Inferior parietal cortex (tissue), 1 donor: ENCODE data around the gene SVOP.
"Not testable (repeated sequence)": the region's sequence is repeated elsewhere in the genome, so short reads cannot be mapped to it uniquely, and the experiment has no call there.

Experiments
- DNase-seq: peaks from one replicate; pipeline ENCODE4 v3.0.0-alpha.2; 2016; ENCODE audit errors: extremely low spot score

Gene SVOP, protein sequence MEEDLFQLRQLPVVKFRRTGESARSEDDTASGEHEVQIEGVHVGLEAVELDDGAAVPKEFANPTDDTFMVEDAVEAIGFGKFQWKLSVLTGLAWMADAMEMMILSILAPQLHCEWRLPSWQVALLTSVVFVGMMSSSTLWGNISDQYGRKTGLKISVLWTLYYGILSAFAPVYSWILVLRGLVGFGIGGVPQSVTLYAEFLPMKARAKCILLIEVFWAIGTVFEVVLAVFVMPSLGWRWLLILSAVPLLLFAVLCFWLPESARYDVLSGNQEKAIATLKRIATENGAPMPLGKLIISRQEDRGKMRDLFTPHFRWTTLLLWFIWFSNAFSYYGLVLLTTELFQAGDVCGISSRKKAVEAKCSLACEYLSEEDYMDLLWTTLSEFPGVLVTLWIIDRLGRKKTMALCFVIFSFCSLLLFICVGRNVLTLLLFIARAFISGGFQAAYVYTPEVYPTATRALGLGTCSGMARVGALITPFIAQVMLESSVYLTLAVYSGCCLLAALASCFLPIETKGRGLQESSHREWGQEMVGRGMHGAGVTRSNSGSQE

DNA sequence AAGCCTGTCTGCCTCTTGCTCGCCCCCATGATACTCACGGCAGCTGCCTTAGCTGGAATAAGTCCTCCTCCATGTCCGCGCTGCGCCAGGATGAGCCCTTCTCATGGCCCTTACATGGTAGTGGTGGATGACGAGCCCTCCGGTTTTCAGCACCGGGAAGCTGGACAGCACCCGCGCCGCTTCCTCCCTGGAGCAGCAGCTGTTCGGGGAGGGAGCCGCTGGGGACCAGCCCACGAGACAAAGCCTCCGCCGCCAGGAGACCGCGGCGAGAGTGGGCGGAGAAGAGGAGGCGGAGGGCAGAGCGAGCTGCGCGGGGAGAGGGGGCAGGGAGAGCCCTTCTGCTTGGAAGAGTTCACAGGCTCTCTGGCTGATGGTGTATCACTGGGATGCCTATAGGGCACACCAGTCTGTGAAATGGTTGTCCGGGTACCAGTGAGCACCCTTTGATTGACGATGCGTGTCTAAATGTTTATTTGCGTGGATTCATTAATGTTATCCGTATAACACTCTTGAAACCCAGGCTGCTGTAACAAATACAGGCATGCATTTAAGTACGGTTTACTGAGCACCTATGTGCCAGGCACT, at the start of gene SVOP:
Gene SVOP, minus strand, starts transcription at position 273 of the 585 bp plus-strand sequence. Its CDS starts 200 bp downstream, at position 73.
- peak; percentile 80 for DNase-seq

DNA sequence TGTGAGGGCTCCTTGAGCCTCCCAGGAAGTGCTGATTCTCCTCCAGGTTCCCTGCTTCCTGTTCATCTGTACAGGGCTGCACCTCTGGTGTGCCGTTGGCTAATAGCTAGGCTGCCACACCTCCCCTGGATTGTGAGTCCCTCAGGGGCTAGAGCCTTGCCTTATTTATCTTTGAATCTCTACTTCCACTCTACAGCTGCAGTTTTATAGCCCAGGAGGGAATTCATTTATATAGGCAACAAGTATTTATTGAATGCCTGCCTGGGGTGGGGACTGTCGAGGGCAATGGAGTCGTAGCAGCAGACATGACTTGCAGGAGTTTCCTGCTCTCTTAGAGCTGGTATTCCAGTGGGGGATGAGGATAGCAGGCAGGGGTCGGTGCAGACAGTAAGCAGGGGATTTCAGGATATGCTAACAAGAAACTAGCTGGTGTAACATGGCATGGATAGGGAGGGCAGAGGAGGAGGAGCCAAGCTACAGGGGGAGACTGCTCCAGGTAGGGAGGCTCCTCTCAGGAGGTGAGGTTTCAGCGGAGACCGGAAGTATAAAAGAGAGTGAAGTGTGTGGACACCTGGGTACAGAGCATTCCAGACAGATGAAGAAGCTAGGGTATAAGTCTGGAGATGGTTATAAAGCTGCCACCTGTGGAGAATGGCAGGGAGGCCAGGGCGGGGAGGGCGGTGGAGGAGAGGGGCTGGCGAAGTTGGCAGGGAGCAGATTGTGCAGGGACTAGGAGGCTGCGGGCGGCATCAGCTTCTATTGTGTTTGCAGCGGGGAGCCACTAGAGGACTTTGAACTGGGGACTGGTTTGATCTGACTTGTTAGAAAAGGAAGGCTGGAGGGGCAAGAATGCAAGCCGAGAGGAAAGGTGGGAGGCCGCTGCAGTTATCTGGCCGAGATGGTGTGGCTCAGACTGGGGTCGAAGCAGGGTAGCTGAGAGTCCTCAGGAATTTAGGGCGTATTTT, 48.7 kb upstream of the SVOP start:
- no peak for DNase-seq

DNA sequence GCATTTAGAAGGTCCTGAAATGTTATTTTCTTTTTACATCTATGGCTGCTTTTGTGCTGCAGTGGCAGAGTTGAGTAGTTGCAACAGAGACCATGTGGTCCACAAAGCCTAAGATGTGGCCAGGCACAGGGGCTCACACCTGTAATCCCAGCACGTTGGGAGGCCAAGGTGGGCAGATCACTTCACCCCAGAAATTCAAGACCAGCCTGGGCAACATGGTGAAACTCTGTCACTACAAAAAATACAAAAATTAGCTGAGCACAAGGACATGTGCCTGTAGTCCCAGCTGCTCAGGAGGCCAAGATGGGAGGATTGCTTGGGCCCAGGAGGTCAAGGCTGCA, 45.0 kb upstream of the SVOP start:
- DNase-seq, result no peak

DNA sequence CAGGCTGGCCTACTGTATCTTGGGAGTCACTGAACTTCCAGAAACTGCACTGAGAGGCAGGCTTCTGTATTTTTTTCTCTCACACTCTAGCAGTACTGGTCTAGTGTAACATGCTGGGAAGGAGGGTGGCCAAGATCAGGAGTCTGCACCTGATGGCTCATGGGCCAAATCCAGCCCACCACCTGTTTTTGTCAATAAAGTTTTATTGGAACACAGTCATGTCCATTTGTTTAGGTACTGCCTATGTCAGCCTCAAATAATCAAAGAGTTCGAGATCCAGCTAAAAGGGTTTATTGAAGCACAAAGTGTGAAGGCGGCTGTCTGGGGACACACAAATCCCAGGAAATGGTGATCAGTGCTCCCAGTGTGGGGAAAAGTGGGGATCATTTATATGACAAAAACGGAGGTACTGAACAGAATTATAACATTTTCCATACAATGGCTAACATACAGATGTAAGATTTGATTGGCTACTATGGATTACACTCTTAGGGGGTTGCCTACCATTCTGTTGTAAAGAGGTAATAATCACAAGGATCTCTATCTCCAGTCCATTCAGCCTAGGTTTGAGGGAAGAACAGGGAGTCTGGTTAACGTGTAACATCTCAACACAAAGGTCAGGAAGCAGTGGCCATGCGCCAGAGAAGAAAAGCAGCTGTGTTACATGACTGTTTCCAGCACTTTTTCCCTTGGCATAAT, 44.4 kb upstream of the SVOP start:
- DNase-seq, result no peak

DNA sequence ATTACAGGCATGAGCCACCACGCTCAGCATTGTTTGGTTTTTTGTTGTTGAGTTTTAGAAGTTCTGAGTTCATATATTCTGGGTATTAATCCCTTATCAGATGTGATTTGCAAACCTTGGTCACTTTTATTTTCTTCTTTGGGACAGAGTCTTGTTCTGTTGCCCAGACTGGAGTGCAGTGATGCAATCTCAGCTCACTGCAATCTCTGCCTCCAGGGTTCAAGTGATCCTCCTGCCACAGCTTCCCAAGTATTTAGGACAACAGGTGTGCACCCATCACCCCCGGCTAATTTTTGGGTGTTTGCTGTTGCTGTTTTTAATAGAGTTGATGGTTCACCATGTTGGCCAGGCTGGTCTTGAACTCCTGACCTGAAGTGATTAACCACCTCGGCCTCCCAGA, 43.3 kb upstream of the SVOP start:
- DNase-seq, result no peak

DNA sequence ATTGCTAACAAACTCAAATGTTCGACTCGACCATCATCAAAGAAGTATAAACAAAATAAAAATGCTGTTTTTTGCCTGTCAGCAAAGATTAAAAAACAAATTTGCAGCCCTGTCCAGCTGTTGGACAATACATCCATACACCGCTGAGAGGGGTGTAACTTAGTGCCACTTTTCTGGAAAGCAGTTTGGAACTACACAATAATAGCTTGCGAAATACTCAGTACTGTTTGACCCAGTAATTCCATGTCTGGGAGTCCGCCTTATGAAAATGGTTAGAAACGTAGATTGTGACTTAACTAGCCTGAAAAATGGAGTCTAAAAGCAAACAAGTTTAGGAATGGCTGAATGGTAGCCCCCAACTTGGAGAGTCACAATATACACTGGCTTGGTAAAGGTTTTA, 37.9 kb upstream of the SVOP start:
- DNase-seq, result no peak

DNA sequence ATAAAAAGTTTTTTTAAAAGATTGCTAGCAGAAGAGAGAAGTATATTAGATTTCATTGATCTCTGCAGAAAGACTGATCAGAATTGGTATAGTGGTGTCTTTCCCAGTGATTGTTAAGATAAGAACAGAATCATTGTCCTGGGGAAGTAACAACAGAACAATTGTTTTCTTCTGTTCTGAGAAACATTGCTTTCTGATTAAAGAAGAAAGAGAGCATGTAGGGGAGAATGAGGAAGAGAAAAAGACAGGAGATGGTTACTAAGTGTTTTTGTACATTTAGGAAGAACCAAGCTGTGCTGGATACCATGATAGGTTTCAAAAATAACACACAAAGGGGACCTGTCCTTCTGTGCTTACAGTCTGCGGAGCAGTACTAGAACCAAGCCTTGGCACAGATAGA, 36.5 kb upstream of the SVOP start:
- peak; percentile 61 for DNase-seq

DNA sequence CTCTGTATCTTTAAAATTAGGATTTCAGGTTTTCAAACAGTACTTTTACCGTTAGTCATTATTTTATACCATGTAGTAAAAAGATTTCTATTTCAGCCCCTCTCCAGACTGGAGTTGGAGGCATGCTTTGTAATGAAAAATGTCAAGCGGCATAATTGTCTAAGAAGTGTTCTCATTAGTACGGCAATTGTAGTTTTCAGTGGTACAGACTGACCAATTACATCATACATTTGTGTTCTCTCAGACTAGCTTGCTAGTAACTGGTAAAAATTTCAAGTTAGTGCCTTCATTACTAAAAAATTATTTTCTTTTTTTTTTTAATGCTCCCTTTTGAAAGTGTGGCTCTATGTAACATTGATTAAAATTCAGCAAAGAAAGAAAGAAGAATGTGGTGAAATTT, 36.0 kb upstream of the SVOP start:
- peak; percentile 29 for DNase-seq

DNA sequence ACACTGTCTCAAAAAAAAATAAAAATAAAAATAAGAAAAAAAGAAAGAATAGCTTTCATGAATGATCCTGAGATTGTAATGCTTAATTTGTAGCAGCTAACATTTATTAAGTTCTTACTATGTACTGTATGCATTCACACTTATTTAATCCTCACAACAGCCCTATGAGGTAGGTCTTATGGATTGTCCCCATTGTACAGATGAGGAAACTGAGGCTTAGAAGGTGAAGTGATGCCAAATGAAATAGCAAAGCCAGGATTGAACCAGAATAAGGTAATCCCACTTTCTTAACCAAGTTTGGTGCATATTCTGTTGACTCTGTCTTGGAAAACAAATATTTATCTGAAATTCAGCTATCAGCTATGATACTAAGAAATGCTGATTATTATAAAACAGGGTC, 33.7 kb upstream of the SVOP start:
- no peak for DNase-seq

DNA sequence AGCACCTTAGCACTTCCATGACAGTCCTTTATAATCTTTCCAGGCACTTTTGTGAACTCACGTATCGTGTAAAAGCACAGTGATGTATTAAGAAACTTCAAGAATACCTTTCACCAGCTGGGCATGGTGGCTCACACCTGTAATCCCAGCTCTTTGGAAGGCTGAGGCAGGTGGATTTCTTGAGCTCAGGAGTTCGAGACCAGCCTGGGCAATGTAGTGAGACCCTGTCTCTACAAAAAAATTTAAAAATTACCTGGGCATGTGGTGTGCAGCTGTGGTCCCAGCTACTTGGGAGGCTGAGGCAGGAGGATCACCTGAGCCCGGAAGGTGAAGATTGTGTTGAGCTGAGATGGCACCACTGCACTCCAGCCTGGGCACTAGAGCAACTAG, 33.3 kb upstream of the SVOP start:
- DNase-seq, result not testable (repeated sequence)

DNA sequence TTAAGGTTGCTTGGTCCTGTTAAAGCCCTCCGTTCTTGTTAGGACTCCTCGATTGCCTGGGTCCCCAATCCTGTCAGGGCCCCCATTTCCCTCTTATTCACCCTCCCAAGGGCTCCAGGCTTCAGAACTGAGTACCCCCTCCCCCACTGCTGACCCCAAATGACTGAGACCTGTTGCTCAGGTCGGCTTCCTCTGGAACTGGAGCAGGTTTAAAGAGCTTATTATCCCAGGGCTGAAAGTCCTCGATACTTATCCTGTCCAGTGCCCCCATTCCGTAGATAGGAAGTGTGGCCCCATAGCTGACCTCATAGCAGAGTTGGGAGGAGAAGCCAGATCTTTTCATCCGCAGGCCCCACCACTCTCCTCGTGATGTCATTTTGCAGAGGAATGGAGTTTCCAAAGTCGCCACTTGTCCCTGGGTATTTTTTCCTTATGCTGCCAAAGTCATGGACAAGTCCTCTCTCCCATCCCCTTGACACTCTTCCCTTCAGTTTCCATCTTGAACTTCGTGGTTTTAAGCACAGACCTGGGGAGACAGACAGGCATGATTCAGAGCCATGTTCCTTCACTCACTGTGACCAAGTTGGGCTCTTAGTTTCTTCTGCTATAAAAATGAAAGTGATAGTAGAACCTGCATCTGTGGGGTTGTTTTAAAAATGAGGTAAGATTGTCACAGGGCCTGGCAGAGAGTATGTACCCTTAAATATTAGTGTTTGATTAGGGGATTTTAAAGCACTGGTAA, 32.7 kb upstream of the SVOP start:
- DNase-seq, result no peak

DNA sequence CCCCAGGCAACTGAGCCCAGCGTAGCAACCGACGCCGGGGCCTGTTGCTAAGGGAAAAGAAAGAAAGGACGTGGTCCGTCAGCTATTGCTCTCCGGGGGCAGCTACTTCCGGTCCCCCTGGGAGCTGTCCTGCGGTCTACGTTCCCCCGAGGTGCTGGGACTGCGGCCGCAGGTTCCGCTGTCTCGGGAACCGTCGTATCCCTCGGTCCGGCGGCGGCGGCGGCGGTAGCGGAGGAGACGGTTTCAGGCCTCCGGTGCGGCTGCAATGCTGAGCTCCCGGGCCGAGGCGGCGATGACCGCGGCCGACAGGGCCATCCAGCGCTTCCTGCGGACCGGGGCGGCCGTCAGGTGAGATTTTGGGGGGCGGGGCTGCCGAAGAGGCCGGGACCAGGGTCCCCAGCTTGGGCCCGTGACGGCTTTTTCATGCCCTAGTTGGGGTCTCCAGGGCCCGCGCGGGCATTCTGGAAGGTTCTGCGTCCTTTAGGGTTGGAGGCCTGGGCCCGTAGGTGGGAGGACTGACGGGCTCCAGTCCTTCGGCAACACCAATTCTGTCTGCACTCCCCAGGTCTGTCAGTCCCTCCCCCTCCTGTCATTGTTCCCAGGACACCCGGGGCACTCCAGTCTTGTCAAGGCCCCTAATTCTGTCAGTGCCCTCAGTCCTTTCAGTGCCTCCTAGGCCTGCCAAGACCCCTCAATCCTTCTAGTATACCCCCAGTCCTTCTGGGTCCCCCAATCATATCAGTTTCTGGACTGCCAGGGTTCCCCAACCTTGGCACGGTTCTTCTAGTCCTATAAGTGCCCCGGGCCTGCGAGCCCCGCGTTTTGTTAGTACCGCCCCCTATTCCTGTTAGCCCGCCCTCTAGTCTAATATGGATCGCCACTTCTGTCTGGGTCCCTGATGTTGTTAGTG, 31.8 kb upstream of the SVOP start, which contains the start of gene USP30:
Gene USP30, plus strand, starts transcription at position 163 of the 910 bp plus-strand sequence. Its CDS starts 103 bp downstream, at position 266.
- DNase-seq, result peak; percentile 93

DNA sequence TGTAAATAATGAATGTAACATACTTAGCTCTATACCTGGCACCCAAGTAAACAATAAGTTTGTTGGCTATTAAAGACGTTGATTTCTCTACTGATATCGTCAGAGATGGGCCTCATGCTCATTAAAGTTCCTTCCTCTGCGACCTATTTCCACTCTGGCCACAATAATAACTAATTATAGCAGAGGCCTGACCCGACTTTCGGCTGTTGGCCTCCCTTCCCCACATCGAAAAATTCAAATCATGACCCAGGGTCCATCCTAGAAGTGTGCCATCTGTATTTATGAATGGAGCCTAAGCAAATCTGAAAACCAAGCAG, 31.2 kb upstream of the SVOP start:
- no peak for DNase-seq

DNA sequence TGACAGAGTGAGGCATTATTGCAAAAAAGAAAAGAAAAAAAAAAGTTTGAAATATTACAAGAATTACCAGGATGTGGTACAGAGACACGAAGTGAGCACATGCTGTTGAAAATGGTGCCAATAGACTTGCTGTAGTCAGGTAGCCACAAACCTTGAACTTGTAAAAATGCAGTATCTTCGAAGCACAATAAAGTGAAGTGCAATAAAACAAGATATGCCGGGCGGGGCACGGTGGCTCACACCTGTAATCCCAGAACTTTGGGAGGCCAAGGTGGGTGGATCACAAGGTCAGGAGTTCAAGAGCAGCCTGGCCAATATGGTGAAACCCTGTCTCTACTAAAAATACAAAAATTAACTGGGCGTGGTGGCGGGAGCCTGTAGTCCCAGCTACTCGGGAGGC, 28.9 kb upstream of the SVOP start:
- not testable (repeated sequence) for DNase-seq

DNA sequence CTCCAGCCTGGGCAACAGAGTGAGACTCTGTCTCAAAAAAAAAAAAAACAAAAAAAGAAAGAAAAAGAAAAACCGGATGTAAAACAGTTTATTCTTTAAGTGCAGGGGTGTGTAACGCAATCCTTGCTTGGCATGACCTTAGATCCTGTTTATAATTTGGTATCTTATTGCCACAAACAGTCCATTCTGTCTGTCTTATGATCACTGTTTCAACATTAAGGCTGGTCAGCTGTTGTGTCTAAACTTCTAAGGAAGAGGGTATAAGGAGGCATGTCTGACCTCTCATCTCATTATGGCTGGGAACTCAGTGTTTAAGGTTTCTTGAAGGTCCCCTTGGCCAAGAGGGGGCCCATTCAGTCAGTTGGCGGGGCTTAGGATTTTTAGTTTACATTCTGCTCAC, 27.8 kb upstream of the SVOP start:
- DNase-seq, result not testable (repeated sequence)

DNA sequence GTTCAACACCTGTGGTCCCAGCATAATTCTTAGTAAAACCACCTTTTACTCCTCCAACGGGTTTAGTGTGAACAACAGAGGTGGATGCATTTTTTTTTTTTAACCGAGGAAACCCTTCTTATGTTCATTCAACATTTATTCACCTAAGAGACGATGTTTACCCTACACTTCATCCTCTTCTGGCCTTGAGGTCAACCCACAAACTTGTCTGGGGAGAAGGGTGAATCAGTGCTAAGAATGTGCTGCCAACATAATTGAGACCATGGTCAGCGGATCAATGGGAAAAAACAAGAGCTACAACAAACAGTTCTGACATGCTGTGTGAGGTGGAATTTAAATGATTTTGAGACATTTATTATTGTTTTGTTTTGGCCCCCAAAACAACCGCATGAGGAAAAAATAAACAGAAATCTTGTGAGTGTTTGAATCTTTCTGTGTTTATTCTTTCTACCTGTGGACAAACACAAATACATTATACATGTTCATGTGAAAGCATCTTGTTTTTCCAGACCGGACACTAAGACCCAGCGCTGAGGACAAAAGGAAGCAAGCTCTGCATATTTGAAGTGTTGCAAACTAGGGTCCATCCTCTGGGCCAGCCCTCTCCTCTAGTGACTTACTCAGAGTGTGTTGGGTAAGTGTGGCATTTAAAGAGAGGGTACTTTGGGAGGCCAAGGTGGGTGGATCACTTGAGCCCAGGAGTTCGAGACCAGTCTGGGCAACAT, 26.4 kb upstream of the SVOP start:
- no peak for DNase-seq

DNA sequence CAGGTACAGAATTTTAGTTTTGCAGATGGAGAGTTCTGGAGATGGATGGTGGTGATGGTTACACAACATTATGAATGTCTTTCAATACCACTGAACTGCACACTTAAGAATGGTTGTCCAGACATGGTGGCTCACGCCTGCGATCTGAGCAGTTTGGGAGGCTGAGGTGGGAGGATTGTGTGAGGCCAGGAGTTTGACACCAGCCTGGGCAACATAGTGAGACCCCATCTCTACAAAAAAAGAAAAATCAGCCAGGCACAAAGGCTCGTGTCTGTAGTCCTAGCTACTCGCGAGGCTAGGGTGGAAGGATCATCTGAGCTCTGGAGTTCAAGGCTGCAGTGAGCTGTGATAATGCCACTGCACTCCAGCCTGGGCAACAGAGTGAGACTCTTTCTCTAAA, 23.4 kb upstream of the SVOP start:
- no peak for DNase-seq

DNA sequence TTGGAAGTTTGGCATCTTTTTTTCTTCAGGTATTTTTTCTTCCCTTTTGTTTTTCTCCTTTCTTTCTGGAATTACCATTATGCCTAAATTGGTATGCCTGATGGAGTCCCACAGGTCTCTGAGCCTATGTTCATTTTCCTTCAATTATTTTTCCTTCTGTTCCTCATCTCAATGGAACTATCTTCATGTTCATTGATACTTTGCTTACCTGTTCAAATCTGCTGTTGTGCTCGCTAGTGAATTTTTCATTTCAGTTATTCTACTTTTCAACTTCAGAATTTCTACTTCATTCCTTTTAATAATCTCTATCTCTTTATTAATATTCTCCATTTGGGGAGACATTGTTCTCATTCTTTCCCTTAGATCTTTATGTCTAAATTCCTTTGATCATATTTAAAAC, 16.1 kb upstream of the SVOP start:
- DNase-seq, result no peak
